Fibroblast of the conjunctiva (primary cell): ENCODE measurements around the gene NEU2.
A peak's percentile ranks its signal among the peaks of the same experiment; 100 is the strongest.
"Not testable (repeated sequence)": the region's sequence is repeated elsewhere in the genome, so short reads cannot be mapped to it uniquely, and the experiment has no call there.

Source experiments
- DNase-seq: peaks from one replicate; pipeline ENCODE4 v3.0.0-alpha.2; 2010; ENCODE audit warnings: low read depth

Gene NEU2

DNA sequence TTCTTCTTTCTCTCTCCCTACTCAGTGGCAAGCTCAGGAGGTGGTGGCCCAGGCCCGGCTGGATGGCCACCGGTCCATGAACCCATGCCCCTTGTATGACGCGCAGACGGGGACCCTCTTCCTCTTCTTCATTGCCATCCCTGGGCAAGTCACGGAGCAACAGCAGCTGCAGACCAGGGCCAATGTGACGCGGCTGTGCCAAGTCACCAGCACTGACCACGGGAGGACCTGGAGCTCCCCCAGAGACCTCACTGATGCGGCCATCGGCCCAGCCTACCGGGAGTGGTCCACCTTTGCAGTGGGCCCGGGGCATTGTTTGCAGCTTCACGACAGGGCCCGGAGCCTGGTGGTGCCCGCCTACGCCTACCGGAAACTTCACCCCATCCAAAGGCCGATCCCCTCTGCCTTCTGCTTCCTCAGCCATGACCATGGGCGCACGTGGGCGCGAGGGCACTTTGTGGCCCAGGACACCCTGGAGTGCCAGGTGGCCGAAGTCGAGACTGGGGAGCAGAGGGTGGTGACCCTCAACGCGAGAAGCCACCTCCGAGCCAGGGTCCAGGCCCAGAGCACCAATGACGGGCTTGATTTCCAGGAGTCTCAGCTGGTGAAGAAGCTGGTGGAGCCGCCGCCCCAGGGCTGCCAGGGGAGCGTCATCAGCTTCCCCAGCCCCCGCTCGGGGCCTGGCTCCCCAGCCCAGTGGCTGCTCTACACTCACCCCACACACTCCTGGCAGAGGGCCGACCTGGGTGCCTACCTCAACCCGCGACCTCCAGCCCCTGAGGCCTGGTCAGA, 1.8 kb downstream of the NEU2 start:
- DNase-seq: no peak

- no peak for DNase-seq
Measured at GRCh38 chr2:233035426-233036161, 3.1 kb downstream of the NEU2 start.

GRCh38 chr2:233036162-233036838, 3.8 kb downstream of the NEU2 start:
- DNase-seq: no peak

DNA sequence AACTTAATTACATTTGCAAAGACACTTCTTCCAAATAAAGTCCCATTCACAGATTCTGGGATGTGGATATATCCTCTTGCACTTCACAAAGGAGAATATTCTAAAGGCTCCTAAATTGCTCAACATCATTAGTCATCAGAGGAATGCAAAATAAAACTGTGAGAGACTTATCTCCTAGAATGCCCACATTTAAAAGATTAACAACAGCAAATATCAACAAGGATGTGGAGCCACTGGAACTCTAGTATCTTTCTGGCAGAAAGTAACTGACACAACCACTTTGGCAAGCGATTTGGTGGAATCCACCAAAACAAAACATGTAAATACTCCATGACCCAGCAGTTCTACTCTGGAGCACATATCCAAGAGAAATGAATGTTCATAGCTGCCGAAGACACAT, 4.6 kb downstream of the NEU2 start:
- peak; percentile 20 for DNase-seq

- DNase-seq: no peak
Measured at GRCh38 chr2:233039212-233039845, 6.9 kb downstream of the NEU2 start.

- DNase-seq: no peak
Measured at GRCh38 chr2:233039846-233040530, 7.5 kb downstream of the NEU2 start.

- DNase-seq: no peak
Measured at GRCh38 chr2:233040571-233040970, 8.1 kb downstream of the NEU2 start.

DNA sequence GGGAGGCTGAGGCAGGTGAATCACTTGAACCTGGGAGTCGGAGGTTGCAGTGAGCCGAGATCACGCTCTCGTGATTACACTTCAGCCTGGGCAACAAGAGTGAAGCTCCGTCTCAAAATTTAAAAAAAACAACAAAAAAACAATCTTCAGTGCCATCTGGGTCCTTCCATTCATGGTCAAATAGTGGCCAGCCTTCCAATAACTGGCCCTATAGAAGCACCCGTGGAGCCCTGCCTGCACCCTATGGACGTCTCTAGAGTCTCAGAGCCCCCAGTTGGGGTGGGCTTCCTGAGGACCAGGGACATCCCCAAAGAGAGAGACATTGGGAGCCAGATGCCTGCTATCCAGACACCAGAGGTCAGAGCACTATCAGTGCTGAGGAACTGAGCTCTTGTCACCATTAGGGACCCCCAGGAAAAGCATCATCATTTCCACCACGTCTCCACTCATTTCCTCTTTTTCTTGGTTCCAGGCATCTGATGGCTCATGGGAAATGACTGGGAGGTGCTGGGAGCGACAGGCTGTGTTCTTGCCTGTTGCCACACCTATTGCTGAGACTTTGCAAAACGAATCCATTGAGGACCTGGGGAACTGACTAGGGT, 9.4 kb downstream of the NEU2 start:
- no peak for DNase-seq

- DNase-seq: no peak
Measured at GRCh38 chr2:233042549-233042948, 10.1 kb downstream of the NEU2 start.

- no peak for DNase-seq
Measured at GRCh38 chr2:233044974-233045605, 12.6 kb downstream of the NEU2 start.

DNA sequence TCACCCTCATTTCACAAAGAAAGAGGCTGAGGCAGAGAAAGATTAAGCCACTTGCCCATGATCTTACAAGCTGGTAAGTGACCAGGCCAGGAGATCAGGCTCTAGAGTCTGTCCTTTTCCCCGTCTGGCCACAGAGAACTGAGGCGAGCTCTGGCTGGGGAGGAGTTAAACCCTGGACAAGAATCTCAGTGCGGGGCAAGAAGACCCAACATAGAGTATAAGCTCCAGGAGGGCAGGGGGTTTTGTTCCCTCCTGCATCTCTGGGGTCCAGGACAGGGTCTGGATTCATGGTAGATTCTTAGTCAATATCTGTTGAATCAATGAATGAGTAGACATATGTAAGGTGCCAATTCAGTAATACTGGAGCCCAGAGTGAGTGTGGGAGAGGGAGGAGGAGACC, 14.7 kb downstream of the NEU2 start:
- DNase-seq: no peak

- no peak for DNase-seq
Measured at GRCh38 chr2:233047667-233048066, 15.2 kb downstream of the NEU2 start.

DNA sequence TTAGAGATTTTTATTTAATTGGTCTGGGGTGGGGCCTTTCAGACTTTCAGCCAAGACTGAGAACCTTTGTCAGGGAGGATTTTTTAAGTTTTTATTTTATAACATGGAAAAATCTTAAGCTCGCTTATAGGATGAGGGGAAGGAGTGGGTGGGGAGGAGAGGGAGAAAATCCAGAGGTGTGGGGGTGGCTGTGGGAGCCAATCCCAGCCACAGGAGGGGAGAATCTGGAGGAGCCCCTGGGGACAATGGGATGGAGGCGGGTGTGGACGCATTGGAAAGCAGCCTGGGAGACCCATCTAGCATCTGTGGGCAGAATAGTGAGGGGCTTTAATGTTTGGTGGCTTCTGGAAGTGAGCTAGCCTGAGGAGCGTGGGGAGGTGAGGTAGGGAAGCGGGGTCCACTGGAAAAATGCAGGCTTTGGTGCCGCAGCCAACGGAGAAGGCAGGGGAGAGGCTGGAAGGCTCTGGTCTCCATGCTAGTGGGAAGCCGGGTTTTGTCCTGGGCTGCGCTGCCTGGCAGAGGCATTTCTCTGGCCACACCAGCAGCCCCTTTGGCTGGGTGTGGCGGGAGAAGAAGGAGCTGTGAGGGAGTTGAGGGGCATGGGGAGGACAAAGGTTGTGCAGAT, 16.2 kb downstream of the NEU2 start:
- no peak for DNase-seq

- no peak for DNase-seq
Measured at GRCh38 chr2:233049194-233049761, 16.8 kb downstream of the NEU2 start.

GRCh38 chr2:233051241-233052149, 19.0 kb downstream of the NEU2 start:
- peak; percentile 47 for DNase-seq

DNA sequence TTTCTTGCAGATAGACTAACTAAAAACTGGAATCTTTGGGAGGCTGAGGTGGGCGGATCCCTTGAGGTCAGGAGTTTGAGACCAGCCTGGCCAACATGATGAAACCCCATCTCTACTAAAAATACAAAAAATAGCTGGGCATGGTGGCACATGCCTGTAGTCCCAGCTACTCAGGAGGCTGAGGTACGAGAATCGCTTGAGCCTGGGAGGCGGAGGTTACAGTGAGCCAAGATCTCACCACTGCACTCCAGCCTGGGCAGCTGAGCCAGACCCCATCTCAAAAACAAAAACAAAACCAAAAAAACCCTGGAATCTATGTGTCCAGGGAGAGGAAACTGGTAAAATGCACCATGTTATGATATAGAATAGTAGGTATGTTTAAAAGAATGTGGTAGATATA, 20.0 kb downstream of the NEU2 start:
- not testable (repeated sequence) for DNase-seq

- no peak for DNase-seq
Measured at GRCh38 chr2:233053928-233054784, 21.7 kb downstream of the NEU2 start.

DNA sequence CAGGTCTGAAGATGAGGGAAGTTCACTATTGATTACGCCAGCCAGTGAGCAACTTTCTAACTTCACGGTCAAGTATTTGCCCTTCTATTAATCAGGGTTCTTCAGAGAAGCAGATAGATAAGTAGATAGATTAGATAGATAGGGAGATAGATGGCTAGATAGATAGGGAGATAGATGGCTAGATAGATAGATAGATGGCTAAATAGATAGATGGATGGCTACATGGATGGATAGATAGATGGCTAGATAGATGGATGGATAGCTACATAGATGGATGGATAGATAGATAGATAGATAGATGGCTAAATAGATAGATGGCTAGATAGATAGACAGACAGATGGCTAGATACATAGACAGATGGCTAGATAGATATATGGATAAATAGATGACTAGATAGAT, 22.9 kb downstream of the NEU2 start:
- DNase-seq: no peak
